Nephron progenitor cell (in vitro differentiated cells): ENCODE data around the gene RRAS.

ENCODE experiments used
- DNase-seq: peaks from one replicate; pipeline ENCODE4 v3.0.0; 2021
- H3K27ac Mint-ChIP-seq: 2 replicates; pipeline ENCODE4 v1.8.0; 2021; ENCODE audit warnings: mild to moderate bottlenecking, moderate library complexity, mixed read lengths
- H3K27me3 Mint-ChIP-seq: 2 replicates; pipeline ENCODE4 v1.8.0; 2021; ENCODE audit warnings: mild to moderate bottlenecking, low read depth, mixed read lengths; ENCODE audit not compliant: poor library complexity
- H3K36me3 Mint-ChIP-seq: 2 replicates; pipeline ENCODE4 v1.8.0; 2021; ENCODE audit warnings: low read depth, mixed read lengths
- H3K4me1 Mint-ChIP-seq: 2 replicates; pipeline ENCODE4 v1.8.0; 2021; ENCODE audit warnings: mixed read lengths
- H3K4me3 Mint-ChIP-seq: 2 replicates; pipeline ENCODE4 v1.8.0; 2021; ENCODE audit warnings: mild to moderate bottlenecking, moderate library complexity, mixed read lengths
- H3K9me3 Mint-ChIP-seq: 2 replicates; pipeline ENCODE4 v1.8.0; 2021; ENCODE audit warnings: mild to moderate bottlenecking, moderate library complexity, mixed read lengths
- TF ChIP-seq, protein P1 (sequence below): fragments of 200-600 bp; sonication (generic); IDR thresholded peaks from 2 replicates; pipeline ENCODE4 v1.5.0; 2021; ENCODE audit warnings: antibody characterized with exemption

Gene RRAS

GRCh38 chr19:49599378-49600295 is 40.3 kb downstream of the RRAS start:
- peaks cover 40% of the 10 kb centered on the region for H3K36me3 Mint-ChIP-seq
- H3K9me3 Mint-ChIP-seq = no peaks in the 10 kb centered on the region
- H3K4me3 Mint-ChIP-seq = no peak overlapping the region
- H3K27me3 Mint-ChIP-seq = no peaks in the 10 kb centered on the region
- H3K27ac Mint-ChIP-seq = peak overlapping the region; percentile 94
- no peaks in the 10 kb centered on the region for H3K4me1 Mint-ChIP-seq
- DNase-seq = no peak
- TF ChIP-seq, protein P1, sequence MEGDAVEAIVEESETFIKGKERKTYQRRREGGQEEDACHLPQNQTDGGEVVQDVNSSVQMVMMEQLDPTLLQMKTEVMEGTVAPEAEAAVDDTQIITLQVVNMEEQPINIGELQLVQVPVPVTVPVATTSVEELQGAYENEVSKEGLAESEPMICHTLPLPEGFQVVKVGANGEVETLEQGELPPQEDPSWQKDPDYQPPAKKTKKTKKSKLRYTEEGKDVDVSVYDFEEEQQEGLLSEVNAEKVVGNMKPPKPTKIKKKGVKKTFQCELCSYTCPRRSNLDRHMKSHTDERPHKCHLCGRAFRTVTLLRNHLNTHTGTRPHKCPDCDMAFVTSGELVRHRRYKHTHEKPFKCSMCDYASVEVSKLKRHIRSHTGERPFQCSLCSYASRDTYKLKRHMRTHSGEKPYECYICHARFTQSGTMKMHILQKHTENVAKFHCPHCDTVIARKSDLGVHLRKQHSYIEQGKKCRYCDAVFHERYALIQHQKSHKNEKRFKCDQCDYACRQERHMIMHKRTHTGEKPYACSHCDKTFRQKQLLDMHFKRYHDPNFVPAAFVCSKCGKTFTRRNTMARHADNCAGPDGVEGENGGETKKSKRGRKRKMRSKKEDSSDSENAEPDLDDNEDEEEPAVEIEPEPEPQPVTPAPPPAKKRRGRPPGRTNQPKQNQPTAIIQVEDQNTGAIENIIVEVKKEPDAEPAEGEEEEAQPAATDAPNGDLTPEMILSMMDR = no peak

DNA sequence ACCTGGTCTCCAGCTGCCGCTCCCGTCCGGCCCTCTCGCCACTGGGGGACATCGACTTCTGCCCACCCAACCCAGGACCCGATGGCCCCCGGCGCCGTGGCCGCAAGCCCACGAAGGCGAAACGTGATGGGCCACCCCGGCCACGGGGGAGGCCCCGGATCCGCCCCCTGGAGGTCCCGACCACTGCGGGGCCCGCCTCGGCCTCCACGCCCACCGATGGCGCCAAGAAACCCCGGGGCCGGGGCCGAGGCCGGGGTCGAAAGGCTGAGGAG is 42.3 kb downstream of the RRAS start:
- no peak for DNase-seq
- no peak overlapping the region for H3K4me3 Mint-ChIP-seq
- no peaks in the 10 kb centered on the region for H3K9me3 Mint-ChIP-seq
- H3K27ac Mint-ChIP-seq = no peak overlapping the region
- peaks cover 17% of the 10 kb centered on the region for H3K4me1 Mint-ChIP-seq
- H3K27me3 Mint-ChIP-seq = peaks cover 3% of the 10 kb centered on the region
- H3K36me3 Mint-ChIP-seq = peaks cover 37% of the 10 kb centered on the region
- TF ChIP-seq, protein P1 = no peak

DNA sequence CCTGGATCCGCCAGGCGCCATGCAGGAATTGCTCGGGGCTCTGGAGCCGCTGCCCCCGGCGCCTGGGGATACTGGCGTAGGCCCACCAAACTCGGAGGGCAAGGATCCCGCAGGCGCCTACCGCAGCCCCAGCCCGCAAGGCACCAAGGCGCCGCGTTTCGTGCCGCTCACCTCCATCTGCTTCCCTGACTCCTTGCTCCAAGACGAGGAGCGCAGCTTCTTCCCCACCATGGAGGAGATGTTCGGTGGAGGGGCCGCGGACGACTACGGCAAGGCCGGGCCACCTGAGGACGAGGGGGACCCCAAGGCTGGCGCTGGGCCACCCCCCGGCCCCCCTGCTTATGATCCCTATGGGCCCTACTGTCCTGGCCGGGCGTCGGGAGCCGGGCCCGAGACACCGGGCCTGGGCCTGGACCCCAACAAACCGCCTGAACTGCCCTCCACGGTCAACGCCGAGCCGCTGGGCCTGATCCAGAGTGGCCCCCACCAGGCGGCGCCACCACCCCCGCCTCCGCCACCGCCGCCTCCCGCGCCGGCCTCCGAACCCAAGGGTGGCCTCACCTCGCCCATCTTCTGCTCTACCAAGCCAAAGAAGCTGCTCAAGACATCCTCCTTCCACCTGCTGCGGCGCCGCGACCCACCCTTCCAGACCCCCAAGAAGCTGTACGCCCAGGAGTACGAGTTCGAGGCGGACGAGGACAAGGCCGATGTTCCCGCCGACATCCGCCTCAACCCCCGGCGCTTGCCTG is 42.8 kb downstream of the RRAS start:
- no peak overlapping the region for H3K27ac Mint-ChIP-seq
- no peak for DNase-seq
- TF ChIP-seq, protein P1 = no peak
- no peak overlapping the region for H3K4me3 Mint-ChIP-seq
- H3K4me1 Mint-ChIP-seq = peaks cover 22% of the 10 kb centered on the region
- H3K27me3 Mint-ChIP-seq = peaks cover 3% of the 10 kb centered on the region
- no peaks in the 10 kb centered on the region for H3K9me3 Mint-ChIP-seq
- peaks cover 32% of the 10 kb centered on the region for H3K36me3 Mint-ChIP-seq

- no peak for DNase-seq
- no peaks in the 10 kb centered on the region for H3K9me3 Mint-ChIP-seq
- no peak overlapping the region for H3K4me3 Mint-ChIP-seq
- TF ChIP-seq, protein P1 = no peak
- H3K36me3 Mint-ChIP-seq = peaks cover 28% of the 10 kb centered on the region
- peaks cover 3% of the 10 kb centered on the region for H3K27me3 Mint-ChIP-seq
- no peak overlapping the region for H3K27ac Mint-ChIP-seq
- H3K4me1 Mint-ChIP-seq = peaks cover 22% of the 10 kb centered on the region
Measured at GRCh38 chr19:49596407-49596806, 43.5 kb downstream of the RRAS start.

DNA sequence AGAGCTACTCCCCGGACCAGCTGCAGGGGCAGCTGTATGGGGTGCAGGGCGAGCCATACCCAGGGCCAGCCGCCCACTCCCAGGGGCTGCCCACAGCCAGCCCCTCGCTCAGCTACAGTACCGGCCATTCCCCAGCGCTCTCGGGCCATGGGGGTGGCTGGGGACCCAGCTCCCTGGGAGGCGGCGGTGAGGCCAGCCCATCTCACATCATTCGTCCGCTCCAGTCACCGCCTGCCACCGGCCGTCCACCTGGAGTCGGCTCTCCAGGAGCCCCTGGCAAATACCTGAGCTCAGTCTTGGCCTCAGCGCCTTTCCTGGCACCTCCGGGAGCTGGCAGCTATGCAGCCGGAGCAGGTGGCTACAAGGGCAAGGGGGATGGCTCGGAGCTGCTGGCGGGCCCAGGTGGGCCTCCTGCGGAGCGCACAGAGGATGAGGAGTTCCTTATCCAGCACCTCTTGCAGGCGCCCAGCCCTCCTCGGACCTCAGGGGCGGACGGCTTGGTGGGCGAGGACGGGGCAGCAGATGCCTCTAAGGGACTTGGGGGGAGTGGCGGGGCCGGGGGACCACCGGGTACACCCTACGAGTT is 44.0 kb downstream of the RRAS start:
- Mint-ChIP-seq H3K9me3 (no peaks in the 10 kb centered on the region), H3K4me1 (peaks cover 22% of the 10 kb centered on the region), H3K27me3 (peaks cover 3% of the 10 kb centered on the region), H3K4me3 (no peak overlapping the region), H3K36me3 (peaks cover 24% of the 10 kb centered on the region), H3K27ac (no peak overlapping the region)
- TF ChIP-seq, protein P1 = no peak
- no peak for DNase-seq
